Suprapubic skin (tissue), 4 donors: Measurements from ENCODE around the gene CACNA1A.

ENCODE experiments used
- EP300 ChIP-seq: sonication (generic); formaldehyde crosslinking; IDR thresholded peaks from one replicate; pipeline ENCODE4 v1.6.1; 2017; ENCODE audit warnings: antibody characterized with exemption
- POLR2AphosphoS5 ChIP-seq, 3 donors: sonication (generic); formaldehyde crosslinking; IDR thresholded peaks; one replicate each; pipeline ENCODE4 v1.6.1; 2017; ENCODE audit warnings: antibody characterized with exemption in 3 of 3
- TF ChIP-seq, protein P1 (sequence below), 2 donors: fragments of 200-600 bp in 1 of 2; fragments of 450-650 bp in 1 of 2; sonication (generic) in 1 of 2; IDR thresholded peaks; one replicate each; pipeline ENCODE4 v1.5.1; 2016 to 2019; ENCODE audit warnings: antibody characterized with exemption in 2 of 2, mild to moderate bottlenecking in 1 of 2, moderate library complexity in 1 of 2

DNA sequence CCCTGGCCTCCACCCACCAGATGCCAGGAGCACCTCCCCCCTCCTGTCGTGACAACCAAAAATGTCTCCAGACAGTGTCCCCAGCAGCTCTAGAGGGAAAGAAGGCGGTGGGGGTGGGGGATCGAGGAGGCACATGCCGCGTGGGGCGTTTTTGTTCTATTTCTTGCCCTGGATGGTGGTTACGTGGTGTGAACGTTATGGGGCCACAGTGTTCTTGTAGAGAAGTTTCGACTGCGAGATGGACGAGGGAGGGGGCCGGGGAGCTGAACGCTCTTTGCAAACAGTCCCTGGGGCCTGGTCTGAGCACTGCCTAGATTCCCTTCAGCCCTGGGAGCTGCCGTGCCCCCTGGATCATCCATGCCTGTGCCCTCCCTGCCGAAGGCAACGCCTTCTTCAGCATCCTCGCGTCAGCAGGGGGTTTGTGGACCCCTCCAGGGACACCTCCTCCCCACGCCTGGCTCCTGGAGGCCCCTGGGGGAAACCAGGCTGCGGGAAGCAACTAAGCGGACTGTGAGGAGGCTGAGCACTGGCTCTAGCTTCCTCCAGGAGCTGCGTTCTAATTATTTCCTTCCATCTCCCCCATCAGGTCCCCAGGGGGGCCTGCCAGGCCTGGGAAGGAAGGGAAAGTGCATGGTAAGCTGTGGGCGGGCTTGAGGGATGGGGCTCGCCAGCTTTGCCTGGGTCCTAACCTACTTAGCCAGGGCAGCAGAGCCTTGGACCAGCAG, 224.6 kb downstream of the CACNA1A start:
- TF ChIP-seq, protein P1, sequence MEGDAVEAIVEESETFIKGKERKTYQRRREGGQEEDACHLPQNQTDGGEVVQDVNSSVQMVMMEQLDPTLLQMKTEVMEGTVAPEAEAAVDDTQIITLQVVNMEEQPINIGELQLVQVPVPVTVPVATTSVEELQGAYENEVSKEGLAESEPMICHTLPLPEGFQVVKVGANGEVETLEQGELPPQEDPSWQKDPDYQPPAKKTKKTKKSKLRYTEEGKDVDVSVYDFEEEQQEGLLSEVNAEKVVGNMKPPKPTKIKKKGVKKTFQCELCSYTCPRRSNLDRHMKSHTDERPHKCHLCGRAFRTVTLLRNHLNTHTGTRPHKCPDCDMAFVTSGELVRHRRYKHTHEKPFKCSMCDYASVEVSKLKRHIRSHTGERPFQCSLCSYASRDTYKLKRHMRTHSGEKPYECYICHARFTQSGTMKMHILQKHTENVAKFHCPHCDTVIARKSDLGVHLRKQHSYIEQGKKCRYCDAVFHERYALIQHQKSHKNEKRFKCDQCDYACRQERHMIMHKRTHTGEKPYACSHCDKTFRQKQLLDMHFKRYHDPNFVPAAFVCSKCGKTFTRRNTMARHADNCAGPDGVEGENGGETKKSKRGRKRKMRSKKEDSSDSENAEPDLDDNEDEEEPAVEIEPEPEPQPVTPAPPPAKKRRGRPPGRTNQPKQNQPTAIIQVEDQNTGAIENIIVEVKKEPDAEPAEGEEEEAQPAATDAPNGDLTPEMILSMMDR (IDR thresholded peaks at IDR 0.05) = no peak
- TF ChIP-seq EP300 (no peak), POLR2AphosphoS5 (IDR thresholded peaks at IDR 0.05) (no peak)
